SK-N-SH treated with all-trans-retinoic acid at 6 μM for 48 hours (cell line): ENCODE data around the gene MYCT1.

Experiments
- ARNTL ChIP-seq: fragments of 450-650 bp; formaldehyde crosslinking; IDR thresholded peaks from 2 replicates; pipeline ENCODE4 v1.5.0; 2020; ENCODE audit warnings: low read depth, mild to moderate bottlenecking, moderate library complexity, borderline replicate concordance
- CSDC2 ChIP-seq: fragments of 250-450 bp; sonication (Bioruptor Pico); IDR thresholded peaks from 2 replicates; pipeline ENCODE4 v1.5.0; 2020; ENCODE audit warnings: mild to moderate bottlenecking, moderate library complexity
- ESRRG ChIP-seq: fragments of 250-450 bp; sonication (Bioruptor Pico); IDR thresholded peaks from 2 replicates; pipeline ENCODE4 v1.6.1; 2021; ENCODE audit warnings: mild to moderate bottlenecking
- ISL1 ChIP-seq: fragments of 250-450 bp; sonication (Bioruptor Pico); IDR thresholded peaks from 2 replicates; pipeline ENCODE4 v2.1.2; 2022; ENCODE audit warnings: mild to moderate bottlenecking, moderate library complexity
- PATZ1 ChIP-seq: fragments of 250-450 bp; sonication (Bioruptor Pico); IDR thresholded peaks from 2 replicates; pipeline ENCODE4 v1.8.0; 2020; ENCODE audit warnings: mild to moderate bottlenecking, moderate library complexity, borderline replicate concordance
- RARB ChIP-seq: fragments of 250-450 bp; sonication (Bioruptor Pico); IDR thresholded peaks from 2 replicates; pipeline ENCODE4 v1.8.0; 2021; ENCODE audit warnings: mild to moderate bottlenecking, moderate library complexity
- SNAI2 ChIP-seq: fragments of 250-450 bp; sonication (Bioruptor Pico); IDR thresholded peaks from 2 replicates; pipeline ENCODE4 v1.5.0; 2020; ENCODE audit warnings: mild to moderate bottlenecking, moderate library complexity
- TCF4 ChIP-seq: fragments of 250-450 bp; sonication (Bioruptor Pico); IDR thresholded peaks from 2 replicates; pipeline ENCODE4 v1.8.0; 2021; ENCODE audit warnings: mild to moderate bottlenecking, moderate library complexity, borderline replicate concordance
- TSHZ2 ChIP-seq: fragments of 250-450 bp; sonication (Bioruptor Pico); IDR thresholded peaks from 2 replicates; pipeline ENCODE4 v1.5.0; 2020; ENCODE audit warnings: mild to moderate bottlenecking, moderate library complexity
- ZFP30 ChIP-seq: fragments of 450-650 bp; formaldehyde crosslinking; IDR thresholded peaks from 2 replicates; pipeline ENCODE4 v1.5.0; 2022; ENCODE audit warnings: mild to moderate bottlenecking, moderate library complexity

- TF ChIP-seq ISL1 (CRISPR knock-in tag): no peak
- TF ChIP-seq TSHZ2 (CRISPR knock-in tag): no peak
- TF ChIP-seq ESRRG: no peak
- TF ChIP-seq SNAI2 (CRISPR knock-in tag): no peak
- TF ChIP-seq ARNTL (CRISPR knock-in tag): no peak
- TF ChIP-seq ZFP30: no peak
- TF ChIP-seq RARB: no peak
- no peak for TF ChIP-seq TCF4 (CRISPR knock-in tag)
- no peak for TF ChIP-seq PATZ1
- TF ChIP-seq CSDC2 (CRISPR knock-in tag): no peak
These were observed at the start of gene MYCT1 for GRCh38 chr6:152697634-152698033.
